GM21528 (cell line): ENCODE measurements around the gene RNF220.

Experiments
- ATAC-seq: cut with Tn5 transposase; IDR thresholded peaks from one replicate; pipeline ENCODE4 v1.9.1; 2021; ENCODE audit warnings: mild to moderate bottlenecking, moderate library complexity; ENCODE audit not compliant: unreplicated experiment, low FRiP score

The RNF220 gene

GRCh38 chr1:44604157-44604955 is 199.3 kb downstream of the RNF220 start:
- no peak for ATAC-seq

DNA sequence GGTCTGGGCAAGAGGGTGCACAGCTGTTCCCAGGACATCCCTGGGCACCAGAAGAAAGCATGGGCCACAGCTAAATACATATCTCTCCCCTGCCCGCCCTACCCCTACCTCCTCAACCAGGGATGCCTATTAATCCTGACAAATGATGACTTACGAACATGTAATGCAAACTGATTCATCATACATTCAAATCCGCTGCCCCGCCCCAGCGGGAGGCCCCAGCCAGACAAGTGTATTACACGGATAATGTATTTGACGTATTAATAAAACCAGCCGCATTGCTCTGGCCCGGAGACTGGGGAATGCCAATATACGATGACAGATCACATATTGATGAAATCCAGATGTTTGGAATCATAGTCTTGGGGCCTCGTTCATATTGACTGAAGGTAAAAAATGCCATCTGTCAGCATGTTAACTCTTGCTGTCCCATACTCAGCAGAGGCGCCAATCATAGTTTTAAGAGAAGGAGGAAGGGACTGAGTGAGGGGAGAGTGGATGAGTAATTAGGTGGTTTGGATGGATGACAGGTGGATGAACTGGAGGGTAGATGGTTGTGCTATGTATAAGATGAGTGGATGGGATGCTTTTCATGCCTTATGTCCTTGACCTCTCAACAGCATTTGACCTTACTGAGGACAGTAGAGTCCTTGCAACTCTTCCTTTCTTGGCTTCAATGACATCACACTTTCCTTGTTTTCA is 201.0 kb downstream of the RNF220 start:
- ATAC-seq = no peak

- no peak for ATAC-seq
These were observed 201.7 kb downstream of the RNF220 start for GRCh38 chr1:44606701-44607281.

DNA sequence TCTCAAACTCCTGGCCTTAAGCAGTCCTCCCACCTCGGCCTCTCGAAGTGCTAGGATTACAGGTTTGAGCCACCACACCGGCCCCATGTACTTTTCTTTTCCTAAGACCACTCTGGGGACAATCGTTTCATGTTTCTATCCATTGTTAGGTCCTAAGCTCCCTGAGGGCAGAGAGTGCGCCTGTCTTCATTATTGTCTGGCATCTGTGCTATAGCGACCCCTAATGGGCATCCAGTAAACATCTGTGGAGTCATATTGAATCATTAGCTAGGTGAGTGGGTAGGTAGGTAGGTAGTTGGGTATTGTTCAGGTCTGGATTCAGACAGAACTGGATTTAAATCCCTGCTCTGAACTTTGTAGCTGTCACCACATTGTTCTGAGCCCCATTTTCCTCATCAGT is 203.1 kb downstream of the RNF220 start:
- no peak for ATAC-seq

- ATAC-seq = no peak
These were observed 204.3 kb downstream of the RNF220 start for GRCh38 chr1:44609412-44609767.

DNA sequence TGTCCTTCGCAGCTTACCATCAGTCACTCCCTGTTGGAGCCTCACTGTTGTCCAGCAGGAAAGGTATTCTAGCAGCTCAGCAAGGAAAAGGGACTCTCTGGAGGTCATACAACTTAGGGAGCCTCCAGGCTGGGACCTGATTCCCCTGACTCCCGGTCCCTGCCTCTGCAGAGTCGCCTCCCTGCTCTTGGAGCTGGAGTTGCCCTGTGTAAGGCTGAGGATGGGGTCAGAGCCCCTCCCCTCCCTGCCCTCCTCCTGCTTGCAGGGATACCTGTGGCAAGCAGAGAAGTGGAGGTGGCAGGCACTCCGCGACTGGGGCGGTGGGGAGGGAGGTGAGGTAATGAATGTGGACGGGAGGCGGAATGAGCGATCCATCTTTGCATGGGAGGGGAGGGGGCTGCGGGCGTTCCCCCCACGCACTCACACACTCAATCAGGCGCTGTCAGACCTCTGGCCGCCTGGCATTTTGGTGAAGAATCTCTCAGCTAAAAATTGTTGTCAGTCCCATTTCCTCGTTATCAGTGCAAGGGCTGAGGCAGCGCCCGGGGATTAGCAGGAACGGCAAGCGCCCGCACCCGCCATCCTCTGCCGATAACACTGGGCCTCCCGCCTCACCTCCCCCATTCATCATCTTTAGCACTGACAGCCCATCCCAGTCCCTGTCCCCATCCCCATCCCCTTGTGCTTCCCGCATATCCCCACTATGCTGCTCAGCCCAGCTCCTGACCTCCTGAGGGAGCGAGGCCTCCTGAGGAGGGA is 204.9 kb downstream of the RNF220 start:
- ATAC-seq = no peak

DNA sequence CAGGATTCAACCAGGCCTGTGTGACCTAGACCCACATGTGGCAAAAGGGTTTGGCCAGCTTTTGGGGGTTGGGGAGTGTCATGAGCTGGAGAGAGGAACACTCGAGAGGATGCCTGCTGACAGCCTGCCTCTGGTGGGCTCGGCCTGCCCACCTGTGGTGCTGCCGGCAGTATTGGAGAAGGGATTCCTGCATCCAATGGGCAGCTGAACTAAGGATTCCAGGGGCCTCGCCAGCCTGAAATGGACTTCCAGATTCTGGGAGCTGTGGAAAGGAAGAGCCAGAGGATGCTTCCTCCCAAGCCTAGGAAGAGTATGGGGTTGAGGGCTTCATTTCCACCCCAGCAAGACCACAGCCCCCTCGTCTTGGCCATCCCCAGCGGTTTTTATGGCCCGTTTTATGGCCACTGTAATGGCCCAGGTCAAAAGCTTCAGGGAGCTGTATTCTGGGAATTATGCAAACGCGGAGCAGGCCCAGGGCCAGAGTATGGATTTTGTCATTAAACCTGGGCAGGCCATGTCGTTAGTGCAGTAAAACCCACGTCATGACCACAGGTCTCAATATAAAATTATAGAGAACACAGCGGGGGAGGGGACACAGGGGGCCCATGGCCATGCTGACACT is 205.6 kb downstream of the RNF220 start:
- no peak for ATAC-seq

DNA sequence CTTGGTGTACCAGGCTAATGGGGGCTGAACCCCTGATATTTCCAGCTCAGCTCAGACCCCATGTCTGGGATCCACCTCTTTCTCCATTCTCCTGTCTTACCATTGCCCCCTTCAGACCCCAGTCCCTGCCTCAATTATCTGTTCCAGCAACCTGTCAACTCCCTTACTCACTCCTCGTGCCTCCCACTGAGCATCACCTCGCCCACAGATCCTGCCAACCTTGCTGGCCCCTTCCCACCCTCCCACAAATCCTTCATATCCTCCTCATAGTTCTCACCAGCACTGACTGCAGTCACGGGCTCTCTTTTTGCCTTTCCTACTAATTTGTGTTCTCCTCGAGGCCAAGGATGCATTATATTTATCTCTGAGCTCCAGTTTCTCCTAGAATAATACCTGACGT is 206.4 kb downstream of the RNF220 start:
- ATAC-seq = no peak

DNA sequence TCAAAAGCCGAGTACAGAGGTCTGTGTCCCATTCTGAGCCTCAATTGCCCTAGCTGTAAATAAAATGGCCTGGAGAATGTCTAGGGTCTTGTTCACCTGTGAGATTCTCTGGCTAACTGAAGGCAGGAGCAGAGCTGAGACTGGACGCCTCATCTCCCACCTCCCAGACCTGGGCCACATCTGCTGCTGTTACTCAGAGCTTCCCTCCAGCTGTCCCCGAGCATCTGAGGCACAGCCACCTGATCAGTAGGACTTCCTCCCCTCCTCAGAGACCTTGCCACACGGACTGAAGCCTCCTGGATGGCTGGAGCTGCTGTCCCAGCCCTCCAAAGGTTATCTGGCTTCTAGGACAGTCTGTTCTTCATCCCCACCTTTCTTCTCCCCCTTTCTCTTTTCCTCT is 206.8 kb downstream of the RNF220 start:
- ATAC-seq = no peak

- no peak for ATAC-seq
These were observed 208.9 kb downstream of the RNF220 start for GRCh38 chr1:44613941-44614340.

DNA sequence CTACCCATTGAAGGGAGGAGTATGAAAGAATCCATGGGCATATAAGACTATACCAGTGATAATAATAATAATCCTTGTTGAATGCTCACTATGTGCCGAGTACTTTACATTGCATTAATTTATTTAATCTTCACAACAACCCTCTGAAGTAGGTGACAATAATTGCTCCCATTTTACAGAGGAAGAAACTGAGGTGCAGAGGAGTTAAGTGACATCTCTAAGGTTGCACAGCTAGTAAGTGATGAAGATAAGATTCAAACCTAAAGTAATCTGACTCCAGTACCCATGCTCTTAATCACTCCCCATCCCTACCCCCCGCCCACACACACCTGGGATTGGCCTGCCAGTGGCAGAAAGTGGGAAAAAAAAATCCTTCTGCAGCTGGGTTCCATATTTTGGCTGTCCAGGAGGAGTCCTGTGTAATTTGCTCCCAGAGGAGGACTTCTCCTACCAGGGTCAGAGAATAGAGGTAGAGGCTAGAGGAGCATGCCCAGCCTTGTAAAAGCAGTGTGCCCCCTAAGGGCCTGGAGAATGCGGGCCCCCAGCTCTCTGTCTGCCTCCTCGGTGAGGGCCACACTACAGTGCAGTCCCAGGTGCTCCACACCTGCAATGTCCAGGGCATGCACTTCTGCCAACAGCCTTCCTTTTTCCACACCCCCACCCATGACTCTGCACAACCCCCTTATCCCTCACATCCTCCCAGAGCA is 211.4 kb downstream of the RNF220 start:
- no peak for ATAC-seq

- no peak for ATAC-seq
These were observed 212.1 kb downstream of the RNF220 start for GRCh38 chr1:44616991-44617702.

DNA sequence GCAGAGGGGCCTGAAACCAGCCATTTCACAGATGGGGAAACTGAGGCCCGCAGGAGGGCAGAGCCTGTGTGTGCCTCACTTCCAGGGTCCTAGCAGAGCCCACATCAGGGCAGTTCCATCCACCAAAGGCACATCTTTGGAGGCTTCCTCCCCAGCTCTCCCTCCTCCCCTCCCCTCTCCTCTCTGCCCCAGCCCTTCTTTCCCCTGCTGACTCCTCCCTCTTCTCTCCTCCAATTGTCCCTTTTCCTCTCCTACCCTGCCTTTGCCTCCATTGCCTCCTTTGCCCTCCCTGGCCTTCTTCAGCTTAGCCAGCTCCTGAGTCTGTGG is 212.6 kb downstream of the RNF220 start:
- no peak for ATAC-seq

- no peak for ATAC-seq
These were observed 214.3 kb downstream of the RNF220 start for GRCh38 chr1:44619261-44619900.

DNA sequence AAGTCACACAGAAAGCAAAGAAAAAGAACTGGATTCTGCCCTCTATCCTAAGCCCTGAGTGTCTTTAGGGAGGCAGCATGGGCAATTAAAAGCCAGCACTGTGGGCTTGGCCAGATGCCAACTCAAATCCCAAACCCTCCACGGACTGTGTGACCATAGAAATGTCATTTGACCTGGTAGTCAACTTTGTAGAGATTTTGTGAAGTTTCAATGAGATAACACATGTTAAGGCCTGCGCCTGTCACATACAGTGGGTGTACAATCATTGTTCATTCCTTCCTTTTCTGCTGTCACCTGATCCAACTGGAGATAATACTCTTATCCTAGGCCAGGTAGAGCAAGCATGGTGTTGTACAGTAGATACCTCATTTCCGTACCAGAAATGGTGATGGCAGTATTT is 215.0 kb downstream of the RNF220 start:
- no peak for ATAC-seq

- no peak for ATAC-seq
These were observed 216.8 kb downstream of the RNF220 start for GRCh38 chr1:44621841-44622286.

DNA sequence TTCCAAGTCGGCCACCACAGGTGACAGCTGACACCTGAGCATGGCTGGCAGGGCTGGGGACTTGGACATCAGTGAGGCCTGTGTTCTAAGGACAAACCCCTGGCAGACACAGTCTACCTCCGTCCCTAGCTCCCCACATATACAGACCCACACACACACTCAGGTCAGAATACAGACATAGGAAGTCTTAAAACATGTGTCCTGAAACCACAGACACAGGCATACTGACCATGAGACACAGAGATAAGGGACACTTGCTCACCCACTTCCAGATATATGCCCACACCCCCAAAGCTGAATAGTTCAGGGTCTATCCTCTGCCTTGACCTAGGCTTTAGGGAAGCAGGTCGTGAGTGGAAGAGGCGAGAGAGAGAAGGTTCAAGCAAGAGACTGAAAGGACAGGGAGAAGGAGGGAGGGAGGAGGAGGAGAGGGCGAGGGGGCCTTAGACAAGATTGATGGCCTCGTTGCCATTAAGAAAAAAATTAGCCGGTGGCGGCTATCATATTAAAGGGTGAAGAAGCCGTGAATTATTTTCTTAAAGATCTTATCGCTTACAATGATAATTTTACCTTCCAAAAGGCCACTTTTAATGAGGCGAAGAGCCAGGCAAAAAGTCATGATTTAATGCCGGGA is 219.3 kb downstream of the RNF220 start:
- no peak for ATAC-seq

DNA sequence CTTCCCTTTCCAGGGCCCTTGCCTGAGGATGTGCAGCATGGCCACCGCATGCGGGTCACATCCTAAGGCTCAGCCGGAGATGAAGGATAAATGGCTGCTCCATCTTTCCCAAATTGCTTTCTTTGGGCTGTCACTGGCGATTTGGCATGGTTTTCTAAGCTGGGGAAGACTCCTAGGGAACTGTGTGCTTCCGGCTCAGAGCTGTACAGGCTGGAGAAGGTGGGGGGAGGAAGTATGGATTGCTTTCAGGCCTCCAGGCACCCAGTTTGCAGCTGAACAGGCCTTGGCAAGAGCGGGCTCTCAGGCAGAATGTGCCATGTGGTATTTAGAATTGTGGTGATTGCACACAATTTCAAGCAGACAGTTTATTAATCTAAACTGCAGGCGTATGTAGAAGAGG is 220.3 kb downstream of the RNF220 start:
- no peak for ATAC-seq
